Coronary artery (tissue), 2 donors: ENCODE results near the gene SLC49A4.

ENCODE experiments used
- DNase-seq: peaks from one replicate; pipeline ENCODE4 v3.0.0-alpha.2; 2017; ENCODE audit warnings: low spot score
- H3K27ac ChIP-seq, 2 donors: fragments of 200-600 bp; sonication (generic); one replicate each; pipeline ENCODE4 v1.5.1; 2016 to 2019
- H3K4me3 ChIP-seq: fragments of 200-600 bp; sonication (generic); 2 replicates; pipeline ENCODE4 v1.5.1; 2016; ENCODE audit warnings: mild to moderate bottlenecking, moderate library complexity
- TF ChIP-seq, protein P1 (sequence below): fragments of 200-600 bp; sonication (generic); IDR thresholded peaks from one replicate; pipeline ENCODE4 v1.5.1; 2019; ENCODE audit warnings: antibody characterized with exemption

Gene SLC49A4

DNA sequence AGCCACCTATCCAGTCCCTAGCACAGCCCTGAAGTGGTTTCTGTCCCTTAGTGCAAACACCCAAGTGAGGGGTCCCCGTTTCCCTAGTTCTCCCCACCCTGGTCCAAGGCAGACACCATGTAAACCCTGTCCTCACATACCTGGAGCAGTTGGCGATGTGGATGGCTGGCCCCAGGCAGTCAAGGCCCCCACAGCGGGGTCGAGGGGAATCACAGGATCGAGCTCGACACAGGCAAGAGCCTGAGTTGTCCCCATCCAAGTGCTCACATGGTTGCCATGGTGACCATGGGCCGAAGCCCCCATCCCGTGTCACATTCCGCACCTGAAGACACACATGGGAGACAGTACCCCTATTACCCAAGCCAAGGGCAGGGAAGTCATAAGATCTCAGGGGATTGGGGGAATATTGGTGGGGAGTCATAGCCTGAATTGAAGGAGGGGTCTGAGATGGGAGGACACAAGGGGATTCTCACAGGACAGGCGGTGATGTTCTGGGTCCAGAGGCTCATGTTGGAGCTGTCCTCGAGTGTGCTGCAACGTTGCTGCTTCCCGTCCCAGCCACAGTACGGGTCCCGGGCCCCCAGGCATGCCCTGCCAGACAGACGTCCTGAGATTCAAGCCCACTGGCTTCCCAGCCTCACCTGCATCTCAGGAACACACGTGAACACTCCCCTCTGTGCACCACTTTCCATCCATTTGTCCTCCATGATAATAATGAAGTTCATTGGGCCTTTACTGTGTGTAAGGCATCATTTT lies 120.6 kb downstream of the SLC49A4 start:
- TF ChIP-seq, protein P1, sequence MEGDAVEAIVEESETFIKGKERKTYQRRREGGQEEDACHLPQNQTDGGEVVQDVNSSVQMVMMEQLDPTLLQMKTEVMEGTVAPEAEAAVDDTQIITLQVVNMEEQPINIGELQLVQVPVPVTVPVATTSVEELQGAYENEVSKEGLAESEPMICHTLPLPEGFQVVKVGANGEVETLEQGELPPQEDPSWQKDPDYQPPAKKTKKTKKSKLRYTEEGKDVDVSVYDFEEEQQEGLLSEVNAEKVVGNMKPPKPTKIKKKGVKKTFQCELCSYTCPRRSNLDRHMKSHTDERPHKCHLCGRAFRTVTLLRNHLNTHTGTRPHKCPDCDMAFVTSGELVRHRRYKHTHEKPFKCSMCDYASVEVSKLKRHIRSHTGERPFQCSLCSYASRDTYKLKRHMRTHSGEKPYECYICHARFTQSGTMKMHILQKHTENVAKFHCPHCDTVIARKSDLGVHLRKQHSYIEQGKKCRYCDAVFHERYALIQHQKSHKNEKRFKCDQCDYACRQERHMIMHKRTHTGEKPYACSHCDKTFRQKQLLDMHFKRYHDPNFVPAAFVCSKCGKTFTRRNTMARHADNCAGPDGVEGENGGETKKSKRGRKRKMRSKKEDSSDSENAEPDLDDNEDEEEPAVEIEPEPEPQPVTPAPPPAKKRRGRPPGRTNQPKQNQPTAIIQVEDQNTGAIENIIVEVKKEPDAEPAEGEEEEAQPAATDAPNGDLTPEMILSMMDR = no peak
- no peak overlapping the region for H3K27ac ChIP-seq
- peak; percentile 64 for DNase-seq
- H3K4me3 ChIP-seq = no peak overlapping the region

DNA sequence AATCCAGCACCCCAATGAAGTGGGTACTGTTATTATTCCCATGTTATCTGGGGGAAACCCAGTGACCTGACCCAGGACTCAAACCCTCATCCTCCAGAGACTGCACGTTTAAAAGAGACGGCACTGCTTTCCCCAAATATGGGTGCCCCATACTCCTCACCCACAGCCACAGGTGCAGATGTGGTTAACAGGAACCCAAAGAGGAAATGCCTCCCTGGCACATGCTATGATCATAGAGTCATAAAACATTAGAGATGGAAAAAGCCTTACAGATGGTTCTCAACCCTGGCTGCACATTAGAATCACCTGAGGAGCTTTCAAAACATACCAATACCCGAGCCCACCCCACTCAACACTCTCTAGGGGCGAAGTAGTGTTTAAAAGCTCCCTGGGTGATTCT lies 121.2 kb downstream of the SLC49A4 start:
- no peak for DNase-seq
- H3K27ac ChIP-seq = no peak overlapping the region
- TF ChIP-seq, protein P1 = no peak

DNA sequence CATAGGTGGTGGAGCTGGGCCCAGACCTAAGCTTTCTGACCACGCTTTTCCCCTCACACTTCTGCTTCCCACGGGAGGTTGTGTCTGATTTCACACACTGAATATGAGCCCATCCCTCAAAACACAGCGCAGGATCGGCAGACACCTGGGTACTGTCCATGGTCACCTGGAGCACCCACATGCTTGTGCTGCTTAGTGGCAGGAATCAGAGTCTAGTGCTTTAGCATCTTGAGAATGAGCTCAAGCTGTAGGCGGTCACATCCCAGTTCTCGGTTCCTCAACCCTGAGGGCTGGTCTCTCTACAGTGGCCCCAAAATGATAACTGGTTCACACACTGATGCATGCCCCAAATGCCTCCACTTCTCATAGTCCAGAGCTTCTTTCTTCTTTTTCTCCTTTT lies 121.7 kb downstream of the SLC49A4 start:
- H3K4me3 ChIP-seq = no peak overlapping the region
- H3K27ac ChIP-seq = no peak overlapping the region
- DNase-seq = peak; percentile 19
- TF ChIP-seq, protein P1 = no peak

More for the DNA sequence above, 121.2 kb downstream of the SLC49A4 start:
- no peak overlapping the region for H3K4me3 ChIP-seq

DNA sequence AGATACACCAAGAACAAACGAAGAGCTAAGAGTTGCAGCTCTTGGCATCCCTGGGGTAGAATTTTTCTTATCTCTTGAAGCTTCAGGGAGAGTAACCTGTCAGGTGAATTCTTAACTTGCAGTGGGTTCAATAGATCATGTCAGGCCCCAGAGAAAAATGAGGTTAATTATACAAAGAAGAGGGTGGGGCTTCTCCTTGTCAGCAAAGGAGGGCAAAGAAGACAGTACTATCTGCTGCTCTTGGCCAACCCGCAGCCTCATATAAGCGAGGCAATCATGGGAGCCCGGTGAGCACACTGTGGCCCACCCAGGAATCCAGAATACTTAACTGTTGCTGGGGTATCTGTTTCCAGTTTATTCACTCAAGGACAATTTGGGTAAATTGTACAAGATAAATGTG lies 122.5 kb downstream of the SLC49A4 start:
- Histone ChIP-seq H3K27ac (no peak overlapping the region), H3K4me3 (no peak overlapping the region)
- no peak for DNase-seq
- TF ChIP-seq, protein P1 = no peak

DNA sequence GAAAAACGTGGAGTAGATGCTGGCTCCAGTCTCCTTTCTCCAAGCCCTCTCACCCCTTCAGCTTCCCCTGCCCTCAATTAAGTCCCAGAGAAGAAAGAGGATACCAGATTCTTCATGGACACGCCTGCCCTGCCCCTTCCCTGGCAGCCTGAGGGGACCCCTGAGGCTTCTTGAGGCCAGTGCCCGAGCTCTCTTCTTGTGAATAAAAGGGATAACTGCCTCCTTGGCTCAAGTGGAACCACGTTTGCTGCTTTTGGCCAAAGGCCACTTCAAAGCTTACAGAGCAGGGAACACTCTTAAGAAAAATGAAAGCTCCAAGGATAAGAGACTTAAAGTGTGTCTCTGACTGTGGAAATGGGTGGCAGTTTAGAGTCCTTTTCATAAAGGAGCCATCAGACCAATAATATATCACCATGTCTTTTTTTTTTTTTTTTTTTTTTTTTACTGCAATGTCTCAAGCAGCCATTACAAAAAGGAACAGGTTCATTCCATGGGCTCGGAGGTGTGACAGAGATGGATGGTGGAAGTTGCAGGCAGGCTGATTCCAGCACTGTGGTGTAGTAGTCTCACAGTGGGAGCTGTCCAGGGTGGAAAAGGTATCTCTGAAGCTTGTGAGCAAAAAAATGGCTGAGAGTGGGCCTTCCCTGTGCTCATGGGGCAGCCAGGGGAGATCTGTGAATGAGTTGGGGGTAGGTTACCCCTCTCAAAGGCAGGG lies 123.9 kb downstream of the SLC49A4 start:
- H3K4me3 ChIP-seq = no peak overlapping the region
- DNase-seq = peak; percentile 62
- H3K27ac ChIP-seq = no peak overlapping the region
- TF ChIP-seq, protein P1 = no peak

DNA sequence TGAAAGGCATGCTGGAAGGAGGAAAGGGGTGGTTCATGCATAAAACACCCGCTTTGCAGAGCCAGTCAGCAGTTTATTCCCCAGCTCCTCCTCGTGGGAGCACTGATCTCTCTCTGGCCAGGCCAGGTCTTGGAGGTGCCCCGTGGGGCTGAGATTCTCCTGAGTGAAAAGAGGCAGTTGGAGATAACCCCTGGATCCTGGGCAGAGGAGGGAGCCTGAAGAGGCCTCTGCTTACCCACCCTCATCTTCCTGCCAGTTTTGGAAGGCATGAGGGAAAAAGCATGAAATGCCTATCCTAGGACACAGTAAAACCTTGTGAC lies 124.4 kb downstream of the SLC49A4 start:
- TF ChIP-seq, protein P1 = no peak
- no peak overlapping the region for H3K4me3 ChIP-seq
- peak; percentile 65 for DNase-seq
- H3K27ac ChIP-seq = no peak overlapping the region

DNA sequence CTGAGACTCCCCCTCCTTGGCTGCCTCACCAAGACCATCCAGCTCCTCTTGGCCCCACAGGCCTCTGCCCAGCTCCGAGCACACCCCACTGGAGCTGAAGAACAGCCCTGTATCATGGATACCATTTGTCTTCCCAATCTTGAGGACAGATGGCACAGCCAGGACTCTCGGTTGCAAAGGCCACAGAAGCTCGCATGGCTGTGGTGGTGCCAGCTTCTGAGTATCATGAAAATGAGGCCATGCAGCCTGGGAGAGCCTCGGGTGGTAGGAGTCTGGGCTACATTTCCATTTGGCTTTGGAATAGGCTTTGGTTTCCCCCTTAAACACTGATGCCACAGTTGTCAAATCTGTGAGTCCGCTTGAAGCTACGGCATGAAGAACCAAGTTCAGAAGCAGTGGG lies 126.1 kb downstream of the SLC49A4 start:
- DNase-seq = peak; percentile 16
- no peak overlapping the region for H3K4me3 ChIP-seq
- H3K27ac ChIP-seq = no peak overlapping the region
- TF ChIP-seq, protein P1 = no peak
